ENCODE data around the gene TMEM30A. TPM values are rescaled to one million over a fixed set of nuclear protein-coding genes. Genes with fewer than 3 reads are reported as not detected.

TMEM30A gene
- total RNA-seq, 2 experiments from 2014 or later, result 51.5 to 61.6 TPM

GRCh38 chr6:75285283-75285639, 669 bp upstream of the TMEM30A start:
- Mint-ChIP-seq H3K4me1 (peaks cover 35% of the 10 kb centered on the region), H3K4me3 (no peak overlapping the region), H3K27ac (no peak overlapping the region), H3K27me3 (no peaks in the 10 kb centered on the region), H3K9me3 (no peaks in the 10 kb centered on the region), H3K36me3 (peaks cover 13% of the 10 kb centered on the region)
- no peak for DNase-seq
- ATAC-seq (ENCODE audit: low read depth), result no peak
- POLR2A ChIA-PET, result interaction anchor here (0.7 to 3.2 kb wide), 5 partner anchors 9 to 589 kb away, joined by 3 to 33 read pairs (median 3); partner anchors contain the start of genes COX7A2 and SENP6

- Mint-ChIP-seq H3K27ac (no peak overlapping the region), H3K9me3 (no peaks in the 10 kb centered on the region), H3K4me1 (peaks cover 42% of the 10 kb centered on the region), H3K4me3 (no peak overlapping the region), H3K36me3 (peaks cover 6% of the 10 kb centered on the region), H3K27me3 (no peaks in the 10 kb centered on the region)
- POLR2A ChIA-PET, result interaction anchor here (0.6 to 3.2 kb wide), 5 partner anchors 10 to 389 kb away, joined by 3 to 33 read pairs (median 7); partner anchors contain the start of genes COX7A2 and SENP6
- ATAC-seq (ENCODE audit: low read depth) (no peak), DNase-seq (no peak)
Observed at GRCh38 chr6:75283907-75284631, 523 bp downstream of the TMEM30A start.

- POLR2A ChIA-PET, result interaction anchor here (0.7 kb wide), 1 partner anchor 39 kb away, joined by 3 read pairs; the partner anchor contains the start of gene COX7A2
- Mint-ChIP-seq H3K36me3 (peaks cover 9% of the 10 kb centered on the region), H3K4me3 (peak overlapping the region; percentile 77), H3K4me1 (peaks cover 45% of the 10 kb centered on the region), H3K9me3 (no peaks in the 10 kb centered on the region), H3K27ac (no peak overlapping the region), H3K27me3 (no peaks in the 10 kb centered on the region)
- ATAC-seq (ENCODE audit: low read depth), result no peak
- no peak for DNase-seq
Observed at GRCh38 chr6:75282706-75283105, 1.9 kb downstream of the TMEM30A start.

GRCh38 chr6:75281653-75282052, 2.9 kb downstream of the TMEM30A start:
- no peak for ATAC-seq (ENCODE audit: low read depth)
- DNase-seq, result no peak
- Mint-ChIP-seq H3K27ac (no peak overlapping the region), H3K4me1 (peaks cover 35% of the 10 kb centered on the region), H3K27me3 (no peaks in the 10 kb centered on the region), H3K36me3 (peaks cover 11% of the 10 kb centered on the region), H3K9me3 (no peaks in the 10 kb centered on the region), H3K4me3 (peak overlapping the region; percentile 57)
- POLR2A ChIA-PET, result no interaction called here

GRCh38 chr6:75280131-75280855, 4.3 kb downstream of the TMEM30A start:
- POLR2A ChIA-PET, result no interaction called here
- Mint-ChIP-seq H3K4me1 (peaks cover 33% of the 10 kb centered on the region), H3K4me3 (peak overlapping the region; percentile 1), H3K9me3 (no peaks in the 10 kb centered on the region), H3K27me3 (no peaks in the 10 kb centered on the region), H3K27ac (no peak overlapping the region), H3K36me3 (peaks cover 18% of the 10 kb centered on the region)
- no peak for ATAC-seq (ENCODE audit: low read depth)
- no peak for DNase-seq

GRCh38 chr6:75279418-75279817, 5.2 kb downstream of the TMEM30A start:
- ATAC-seq (ENCODE audit: low read depth) (no peak), DNase-seq (no peak)
- Mint-ChIP-seq H3K36me3 (peaks cover 22% of the 10 kb centered on the region), H3K9me3 (peaks cover 2% of the 10 kb centered on the region), H3K4me3 (no peak overlapping the region), H3K4me1 (peaks cover 37% of the 10 kb centered on the region), H3K27ac (no peak overlapping the region), H3K27me3 (no peaks in the 10 kb centered on the region)
- POLR2A ChIA-PET, result no interaction called here

GRCh38 chr6:75278474-75279077, 6.0 kb downstream of the TMEM30A start:
- Mint-ChIP-seq H3K4me3 (no peak overlapping the region), H3K27ac (no peak overlapping the region), H3K9me3 (peaks cover 4% of the 10 kb centered on the region), H3K36me3 (peaks cover 30% of the 10 kb centered on the region), H3K27me3 (no peaks in the 10 kb centered on the region), H3K4me1 (peaks cover 39% of the 10 kb centered on the region)
- DNase-seq, result no peak
- no peak for ATAC-seq (ENCODE audit: low read depth)
- POLR2A ChIA-PET, result no interaction called here

- POLR2A ChIA-PET, result no interaction called here
- peaks cover 25% of the 10 kb centered on the region for H3K4me1 Mint-ChIP-seq
- peaks cover 56% of the 10 kb centered on the region for H3K36me3 Mint-ChIP-seq
- no peak for ATAC-seq (ENCODE audit: low read depth)
- H3K27me3 Mint-ChIP-seq, result no peaks in the 10 kb centered on the region
- H3K4me3 Mint-ChIP-seq, result no peak overlapping the region
- peaks cover 4% of the 10 kb centered on the region for H3K9me3 Mint-ChIP-seq
- H3K27ac Mint-ChIP-seq, result peak overlapping the region; percentile 2
- DNase-seq, result no peak
Observed at GRCh38 chr6:75275067-75275466, 9.5 kb downstream of the TMEM30A start.

- ATAC-seq (ENCODE audit: low read depth) (no peak), DNase-seq (no peak)
- H3K36me3 Mint-ChIP-seq, result peaks cover 52% of the 10 kb centered on the region
- peaks cover 4% of the 10 kb centered on the region for H3K9me3 Mint-ChIP-seq
- H3K4me3 Mint-ChIP-seq, result no peak overlapping the region
- H3K27me3 Mint-ChIP-seq, result no peaks in the 10 kb centered on the region
- no peak overlapping the region for H3K27ac Mint-ChIP-seq
- POLR2A ChIA-PET, result interaction anchor here (2.0 kb wide), 1 partner anchor 11 kb away, joined by 7 read pairs; no protein-coding TSS in a partner anchor
- H3K4me1 Mint-ChIP-seq, result peaks cover 13% of the 10 kb centered on the region
Observed at GRCh38 chr6:75273009-75273408, 11.6 kb downstream of the TMEM30A start.

GRCh38 chr6:75272145-75272840, 12.3 kb downstream of the TMEM30A start:
- Mint-ChIP-seq H3K36me3 (peaks cover 52% of the 10 kb centered on the region), H3K4me1 (peaks cover 16% of the 10 kb centered on the region)

GRCh38 chr6:75268988-75269354, 15.6 kb downstream of the TMEM30A start:
- POLR2A ChIA-PET, result no interaction called here
- peaks cover 9% of the 10 kb centered on the region for H3K4me1 Mint-ChIP-seq

More at GRCh38 chr6:75272145-75272840, 12.3 kb downstream of the TMEM30A start:
- no peak for DNase-seq
- ATAC-seq (ENCODE audit: low read depth), result no peak
- H3K27ac Mint-ChIP-seq, result no peak overlapping the region
- POLR2A ChIA-PET, result interaction anchor here (2.0 kb wide), 1 partner anchor 11 kb away, joined by 7 read pairs; no protein-coding TSS in a partner anchor
- peaks cover 4% of the 10 kb centered on the region for H3K9me3 Mint-ChIP-seq
- H3K27me3 Mint-ChIP-seq, result no peaks in the 10 kb centered on the region
- H3K4me3 Mint-ChIP-seq, result no peak overlapping the region

GRCh38 chr6:75268121-75268987, 16.2 kb downstream of the TMEM30A start:
- DNase-seq (no peak), ATAC-seq (ENCODE audit: low read depth) (no peak)
- no peak overlapping the region for H3K4me3 Mint-ChIP-seq
- no peaks in the 10 kb centered on the region for H3K9me3 Mint-ChIP-seq
- H3K27ac Mint-ChIP-seq, result no peak overlapping the region
- peaks cover 7% of the 10 kb centered on the region for H3K4me1 Mint-ChIP-seq
- peaks cover 29% of the 10 kb centered on the region for H3K36me3 Mint-ChIP-seq
- H3K27me3 Mint-ChIP-seq, result no peaks in the 10 kb centered on the region
- POLR2A ChIA-PET, result no interaction called here

More at GRCh38 chr6:75268988-75269354, 15.6 kb downstream of the TMEM30A start:
- Mint-ChIP-seq H3K4me3 (no peak overlapping the region), H3K27ac (no peak overlapping the region), H3K36me3 (peaks cover 32% of the 10 kb centered on the region), H3K9me3 (peaks cover 2% of the 10 kb centered on the region), H3K27me3 (no peaks in the 10 kb centered on the region)
- DNase-seq (no peak), ATAC-seq (ENCODE audit: low read depth) (no peak)
